ENCODE results near the gene TRIM63. TPM values are rescaled to one million over a fixed set of nuclear protein-coding genes. Genes with fewer than 3 reads are reported as not detected.

TRIM63 gene
- total RNA-seq, 1 experiment from 2014 or later: not detected

DNA sequence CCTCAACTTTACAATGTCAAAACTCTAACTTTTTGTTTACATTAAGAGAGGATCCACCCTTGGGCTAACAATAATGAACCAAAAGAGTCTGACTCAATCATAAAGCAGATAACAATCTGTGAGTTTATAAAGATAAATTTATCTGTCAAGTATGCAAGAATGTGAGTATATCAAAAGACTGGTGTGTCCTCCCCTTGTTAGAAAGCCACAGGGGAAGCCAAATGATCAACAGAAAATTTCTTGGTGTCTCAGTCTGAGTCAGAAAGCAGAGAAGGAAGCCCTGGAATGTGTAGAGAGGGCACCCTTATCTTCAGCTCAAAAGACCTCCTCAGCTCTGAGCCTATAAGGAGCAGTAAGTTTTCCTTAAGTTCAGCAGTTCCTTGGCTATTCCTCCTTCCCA, 30.3 kb upstream of the TRIM63 start:
- no peak for DNase-seq (ENCODE audit: low spot score)
- BruUV-seq (replicated peaks): no TSS peak
- POLR2A ChIA-PET (ENCODE audit: low non-redundant PET): no interaction called here
- H3K36me3 ChIP-seq (ENCODE audit: insufficient read depth, low read length, poor library complexity, severe bottlenecking): no peaks in the 10 kb centered on the region
- H3K9me3 ChIP-seq (ENCODE audit: low read depth, low read length, poor library complexity, severe bottlenecking): no peaks in the 10 kb centered on the region
- peaks cover 17% of the 10 kb centered on the region for H3K27me3 ChIP-seq (replicated peaks; ENCODE audit: insufficient read depth, low read depth, low read length, poor library complexity)
- CTCF ChIA-PET: no interaction called here
- H3K27ac ChIP-seq (ENCODE audit: low read depth, low read length, poor library complexity, severe bottlenecking): no peak overlapping the region
- no peak for TF ChIP-seq EZH2 (IDR thresholded peaks at IDR 0.05; ENCODE audit: borderline replicate concordance, low read depth, low read length, poor library complexity, severe bottlenecking)
- TF ChIP-seq, protein P1, sequence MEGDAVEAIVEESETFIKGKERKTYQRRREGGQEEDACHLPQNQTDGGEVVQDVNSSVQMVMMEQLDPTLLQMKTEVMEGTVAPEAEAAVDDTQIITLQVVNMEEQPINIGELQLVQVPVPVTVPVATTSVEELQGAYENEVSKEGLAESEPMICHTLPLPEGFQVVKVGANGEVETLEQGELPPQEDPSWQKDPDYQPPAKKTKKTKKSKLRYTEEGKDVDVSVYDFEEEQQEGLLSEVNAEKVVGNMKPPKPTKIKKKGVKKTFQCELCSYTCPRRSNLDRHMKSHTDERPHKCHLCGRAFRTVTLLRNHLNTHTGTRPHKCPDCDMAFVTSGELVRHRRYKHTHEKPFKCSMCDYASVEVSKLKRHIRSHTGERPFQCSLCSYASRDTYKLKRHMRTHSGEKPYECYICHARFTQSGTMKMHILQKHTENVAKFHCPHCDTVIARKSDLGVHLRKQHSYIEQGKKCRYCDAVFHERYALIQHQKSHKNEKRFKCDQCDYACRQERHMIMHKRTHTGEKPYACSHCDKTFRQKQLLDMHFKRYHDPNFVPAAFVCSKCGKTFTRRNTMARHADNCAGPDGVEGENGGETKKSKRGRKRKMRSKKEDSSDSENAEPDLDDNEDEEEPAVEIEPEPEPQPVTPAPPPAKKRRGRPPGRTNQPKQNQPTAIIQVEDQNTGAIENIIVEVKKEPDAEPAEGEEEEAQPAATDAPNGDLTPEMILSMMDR (conservative IDR thresholded peaks at IDR 0.05; ENCODE audit: low read depth, low read length): no peak
- intact Hi-C loops (cut with micrococcal nuclease; ENCODE audit: unreplicated experiment): no loop called here
- no peak overlapping the region for H3K4me3 ChIP-seq (ENCODE audit: low read depth, low read length, poor library complexity, severe bottlenecking)
- H3K4me1 ChIP-seq (ENCODE audit: insufficient read depth, low read length, poor library complexity, severe bottlenecking): no peaks in the 10 kb centered on the region

GRCh38 chr1:26096471-26096870, 29.0 kb upstream of the TRIM63 start:
- Histone ChIP-seq H3K27ac (ENCODE audit: low read depth, low read length, poor library complexity, severe bottlenecking) (no peak overlapping the region), H3K36me3 (ENCODE audit: insufficient read depth, low read length, poor library complexity, severe bottlenecking) (no peaks in the 10 kb centered on the region), H3K27me3 (replicated peaks; ENCODE audit: insufficient read depth, low read depth, low read length, poor library complexity) (peaks cover 30% of the 10 kb centered on the region), H3K9me3 (ENCODE audit: low read depth, low read length, poor library complexity, severe bottlenecking) (no peaks in the 10 kb centered on the region), H3K4me3 (ENCODE audit: low read depth, low read length, poor library complexity, severe bottlenecking) (no peak overlapping the region), H3K4me1 (ENCODE audit: insufficient read depth, low read length, poor library complexity, severe bottlenecking) (no peaks in the 10 kb centered on the region)
- CTCF ChIA-PET: no interaction called here
- intact Hi-C loops (cut with micrococcal nuclease; ENCODE audit: unreplicated experiment): no loop called here
- BruUV-seq (replicated peaks): no TSS peak
- DNase-seq (ENCODE audit: low spot score): no peak
- POLR2A ChIA-PET (ENCODE audit: low non-redundant PET): no interaction called here
- TF ChIP-seq, protein P1 (conservative IDR thresholded peaks at IDR 0.05; ENCODE audit: low read depth, low read length): no peak
- no peak for TF ChIP-seq EZH2 (IDR thresholded peaks at IDR 0.05; ENCODE audit: borderline replicate concordance, low read depth, low read length, poor library complexity, severe bottlenecking)

DNA sequence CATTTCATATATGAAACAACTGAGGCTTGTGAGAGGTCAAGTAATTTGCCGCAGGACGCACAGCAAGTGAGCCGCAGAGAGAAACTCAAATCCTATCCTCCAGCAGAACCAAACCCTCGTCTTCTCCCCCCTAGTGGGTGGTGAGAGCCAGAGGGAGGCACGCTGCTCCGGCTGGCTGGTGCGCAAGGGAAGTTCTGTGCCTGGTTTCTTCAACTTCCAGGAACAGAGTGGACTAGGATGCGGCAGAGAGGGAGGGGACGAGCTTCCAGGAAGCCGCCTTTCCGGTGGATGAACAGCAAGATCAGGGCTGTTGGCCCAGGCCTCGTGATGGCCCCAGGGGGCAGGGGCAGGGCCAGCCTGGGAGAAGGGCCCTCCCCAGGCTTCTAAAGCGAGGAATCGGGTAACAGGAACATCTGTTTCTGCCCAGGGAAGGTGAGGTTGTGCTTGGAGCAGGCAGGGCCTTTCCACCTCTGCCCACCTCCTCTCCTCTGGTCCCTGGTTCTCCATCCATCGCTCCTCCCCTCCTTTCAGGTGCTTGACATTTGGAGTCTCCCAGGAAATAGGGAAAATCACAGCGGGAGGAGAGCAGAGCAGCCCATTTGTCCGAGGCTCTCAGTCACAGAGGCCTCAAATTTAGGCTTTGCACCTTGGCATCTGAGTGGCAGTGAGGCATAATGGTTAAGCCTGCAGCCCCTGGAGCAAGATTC, 27.4 kb upstream of the TRIM63 start:
- Histone ChIP-seq H3K9me3 (ENCODE audit: low read depth, low read length, poor library complexity, severe bottlenecking) (no peaks in the 10 kb centered on the region), H3K27me3 (replicated peaks; ENCODE audit: insufficient read depth, low read depth, low read length, poor library complexity) (peaks cover 41% of the 10 kb centered on the region), H3K27ac (ENCODE audit: low read depth, low read length, poor library complexity, severe bottlenecking) (no peak overlapping the region), H3K4me1 (ENCODE audit: insufficient read depth, low read length, poor library complexity, severe bottlenecking) (no peaks in the 10 kb centered on the region), H3K4me3 (ENCODE audit: low read depth, low read length, poor library complexity, severe bottlenecking) (no peak overlapping the region), H3K36me3 (ENCODE audit: insufficient read depth, low read length, poor library complexity, severe bottlenecking) (no peaks in the 10 kb centered on the region)
- peak; percentile 32 for DNase-seq (ENCODE audit: low spot score)
- ChIA-PET CTCF (no interaction called here), POLR2A (ENCODE audit: low non-redundant PET) (no interaction called here)
- no TSS peak for BruUV-seq (replicated peaks)
- TF ChIP-seq, protein P1 (conservative IDR thresholded peaks at IDR 0.05; ENCODE audit: low read depth, low read length): no peak
- no peak for TF ChIP-seq EZH2 (IDR thresholded peaks at IDR 0.05; ENCODE audit: borderline replicate concordance, low read depth, low read length, poor library complexity, severe bottlenecking)
- intact Hi-C loops (cut with micrococcal nuclease; ENCODE audit: unreplicated experiment): no loop called here

All from A673 (cell line).